Brain pericyte (primary cell): Measurements from ENCODE around the gene PIK3R5.

Experiments
- DNase-seq: peaks from one replicate; pipeline ENCODE4 v3.0.0-alpha.2; 2012; ENCODE audit warnings: low read depth, low spot score

PIK3R5 gene

DNA sequence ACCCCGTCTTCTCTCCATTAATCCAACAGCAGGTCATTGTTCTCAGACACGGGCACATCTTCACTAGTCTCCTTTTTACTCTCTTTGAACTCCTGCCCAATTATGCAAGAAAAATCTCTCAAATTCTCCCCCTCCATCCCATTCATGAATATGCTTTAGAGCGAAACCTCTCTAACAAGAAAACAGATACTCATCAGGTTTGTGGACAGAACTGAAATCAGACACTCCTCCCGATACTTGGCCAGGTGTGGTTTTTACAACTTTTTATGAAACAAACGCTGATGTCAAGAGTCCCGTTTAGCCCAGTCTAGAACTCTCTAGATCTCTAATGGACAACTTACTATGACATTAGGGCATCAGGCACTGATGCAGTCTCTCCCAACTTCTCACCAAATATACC lies 40.9 kb downstream of the PIK3R5 start:
- no peak for DNase-seq

DNA sequence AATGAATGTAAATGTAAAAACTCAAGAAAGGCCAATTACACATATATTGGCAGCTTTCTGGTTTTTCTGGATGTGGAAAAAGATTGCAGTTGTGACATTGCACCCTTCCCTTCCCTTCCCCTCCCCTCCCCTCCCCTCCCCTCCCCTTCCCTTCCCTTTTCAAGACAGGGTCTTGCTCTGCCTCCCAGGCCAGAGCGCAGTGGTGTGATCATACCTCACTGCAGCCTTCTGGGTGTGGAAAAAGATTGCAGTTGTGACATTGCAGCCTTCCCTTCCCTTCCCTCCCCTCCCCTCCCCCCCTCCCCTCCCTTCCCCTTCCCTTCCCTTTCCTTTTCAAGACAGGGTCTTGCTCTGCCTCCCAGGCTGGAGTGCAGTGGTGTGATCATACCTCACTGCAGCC lies 41.7 kb downstream of the PIK3R5 start:
- DNase-seq, result no peak

DNA sequence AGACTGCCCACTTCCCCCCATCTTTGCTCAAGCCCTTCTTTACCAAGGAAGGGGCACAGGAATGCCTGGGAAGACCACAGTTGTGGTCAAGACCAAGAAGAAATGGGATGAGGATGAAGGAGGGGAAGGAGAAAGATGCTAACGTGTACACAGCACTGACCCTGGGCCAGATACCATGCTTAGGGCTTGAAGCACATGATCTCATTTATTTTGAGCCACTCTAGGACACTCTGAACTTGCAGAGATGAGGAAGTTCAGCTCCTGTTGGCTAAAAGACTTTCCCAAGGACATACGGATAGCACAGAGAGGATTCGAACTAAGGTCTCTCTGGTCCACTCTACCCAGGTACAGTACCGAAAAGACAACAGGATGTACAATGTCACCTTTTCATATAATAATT lies 42.6 kb downstream of the PIK3R5 start:
- DNase-seq, result no peak

DNA sequence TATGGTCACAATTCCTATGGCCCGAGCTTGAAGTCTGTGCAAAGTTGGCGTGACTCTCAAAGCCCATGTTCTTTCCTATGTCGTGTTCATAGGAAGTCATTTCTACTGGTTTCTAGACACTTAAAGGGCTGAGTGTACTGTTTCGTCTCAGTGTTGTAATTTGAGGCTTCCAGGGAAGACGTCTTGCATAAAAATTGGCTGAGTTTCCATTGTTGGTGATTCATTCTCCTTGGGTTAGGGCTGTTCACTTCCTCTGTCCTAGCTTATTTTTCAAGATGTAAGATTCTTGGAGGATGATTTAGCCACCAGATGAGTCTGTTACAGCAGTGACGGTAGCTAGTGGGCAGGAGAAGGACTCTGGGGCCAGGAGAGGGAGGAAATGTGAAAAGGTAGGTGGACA lies 43.1 kb downstream of the PIK3R5 start:
- DNase-seq, result peak; percentile 18

DNA sequence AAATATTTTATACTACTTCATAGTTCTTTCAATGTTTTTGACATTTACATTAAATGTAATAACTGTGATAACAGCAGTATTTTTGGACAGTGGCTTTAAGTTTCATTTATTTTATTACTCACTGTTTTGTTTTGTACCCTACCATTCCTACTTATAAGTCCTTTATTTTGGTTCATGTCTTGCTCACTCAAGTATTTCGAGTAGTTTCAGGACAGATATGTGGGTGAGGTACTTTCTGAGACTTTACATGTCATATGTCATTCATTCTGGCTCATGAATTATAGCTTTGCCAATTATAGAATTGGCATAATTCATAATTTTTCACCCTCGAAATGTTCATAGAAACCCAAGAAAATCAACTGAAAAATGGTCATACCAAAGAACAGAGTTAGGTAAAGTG lies 44.4 kb downstream of the PIK3R5 start:
- no peak for DNase-seq

DNA sequence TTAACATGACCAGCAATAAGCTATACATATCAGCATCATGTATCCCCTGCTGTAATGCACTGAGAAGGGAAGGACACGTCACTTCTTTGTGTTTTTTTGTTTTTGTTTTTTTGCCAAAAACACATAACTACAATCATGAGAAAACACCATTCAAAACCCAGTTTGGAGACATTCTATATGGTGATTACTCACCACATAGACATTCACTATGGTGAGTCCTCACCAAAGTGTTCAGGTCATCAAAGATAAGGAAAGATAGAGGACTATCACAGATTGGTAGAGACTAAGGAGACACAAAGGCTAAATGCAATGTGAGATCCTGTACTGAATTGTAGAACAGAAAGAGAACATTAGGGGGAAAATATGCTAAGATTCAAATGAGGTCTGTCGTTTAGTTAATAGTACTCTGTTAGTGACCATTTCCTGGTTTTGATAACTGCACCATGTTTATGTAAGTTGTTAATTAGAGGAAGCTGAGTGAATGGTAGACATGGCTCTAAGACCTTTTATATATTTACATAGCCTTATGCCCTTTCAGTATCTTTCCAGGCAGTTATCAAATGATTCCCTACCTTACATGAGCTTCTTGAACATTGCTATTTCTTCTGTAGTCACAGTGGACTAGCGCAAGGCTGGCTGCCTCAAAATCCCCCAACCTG lies 46.6 kb downstream of the PIK3R5 start:
- DNase-seq, result no peak

DNA sequence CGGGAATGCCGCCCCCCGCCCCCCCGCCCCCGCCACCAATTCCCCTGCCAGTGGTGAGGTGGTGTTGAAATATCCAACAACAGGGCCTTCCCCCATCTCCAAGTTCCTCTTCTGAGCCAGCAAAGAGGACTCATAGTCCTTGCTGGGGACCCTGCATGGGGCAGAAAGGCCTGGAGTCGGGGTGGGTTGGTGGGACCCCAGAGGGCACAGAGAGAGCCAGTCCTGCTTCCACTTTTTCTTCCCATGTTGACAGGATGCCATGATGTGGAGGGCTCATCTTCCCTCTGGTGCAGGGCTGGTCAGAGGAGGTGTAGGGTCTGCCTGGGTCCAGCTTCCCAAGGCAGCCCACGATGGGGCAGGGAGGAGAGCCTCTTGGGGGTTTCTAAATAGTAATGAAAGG lies 49.0 kb downstream of the PIK3R5 start:
- DNase-seq, result no peak

DNA sequence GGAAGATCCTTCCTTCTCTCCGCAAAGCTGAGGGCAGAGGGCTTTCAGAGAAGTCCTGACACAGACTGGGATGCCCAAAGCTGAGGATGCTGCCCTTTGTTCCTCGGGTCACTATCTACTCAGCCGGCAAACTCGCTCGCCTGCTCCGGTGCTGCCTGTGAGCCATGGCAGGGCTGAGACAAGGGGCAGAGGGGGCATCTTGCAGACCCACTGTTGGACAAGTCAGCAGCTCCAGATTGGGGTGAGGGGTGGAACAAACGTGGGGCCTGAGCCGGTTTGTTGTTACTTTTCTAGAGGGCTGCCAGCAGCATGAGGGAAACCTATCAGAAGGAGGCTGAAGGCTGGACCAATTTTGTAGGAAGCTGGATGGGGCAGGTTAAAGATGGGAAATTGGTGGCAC lies 51.0 kb downstream of the PIK3R5 start:
- no peak for DNase-seq

DNA sequence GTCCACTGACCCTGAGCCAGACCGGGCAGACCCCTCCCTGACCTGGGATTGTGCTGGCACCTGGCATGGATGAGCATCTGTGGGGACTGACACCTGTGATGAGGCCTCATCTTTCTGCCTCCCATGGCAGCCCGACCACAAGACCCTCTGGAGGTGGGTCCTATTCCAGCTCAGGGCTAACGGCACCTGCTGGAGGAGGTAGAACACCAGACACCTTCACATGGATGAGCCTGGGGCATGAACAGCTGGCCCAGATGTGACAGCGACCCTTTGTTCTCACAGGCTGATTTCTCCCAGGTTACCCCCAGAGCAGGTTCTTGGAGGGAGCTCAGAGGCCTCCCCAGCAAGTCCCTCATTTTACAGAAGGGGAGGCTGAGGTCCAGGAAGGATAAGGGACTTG lies 51.6 kb downstream of the PIK3R5 start:
- DNase-seq, result no peak

DNA sequence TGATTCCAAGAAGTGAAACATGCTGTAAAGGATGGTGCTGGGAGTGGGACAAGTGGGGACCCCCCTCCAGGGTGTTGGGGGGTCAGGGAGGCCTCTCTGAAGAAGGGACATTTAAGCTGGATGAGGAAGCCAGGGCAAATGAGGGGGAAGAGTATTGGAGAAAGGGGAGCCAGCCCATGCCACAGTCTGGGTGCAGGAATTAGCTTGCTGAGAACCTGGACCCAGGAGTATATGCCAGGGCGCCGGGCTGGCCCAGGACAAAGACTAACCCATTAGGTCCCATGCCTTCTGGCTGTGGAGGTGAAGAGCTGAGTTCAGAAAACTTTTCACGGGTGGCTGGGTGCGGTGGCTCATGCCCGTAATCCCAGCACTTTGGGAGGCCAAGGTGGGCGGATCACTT lies 52.4 kb downstream of the PIK3R5 start:
- DNase-seq, result no peak

DNA sequence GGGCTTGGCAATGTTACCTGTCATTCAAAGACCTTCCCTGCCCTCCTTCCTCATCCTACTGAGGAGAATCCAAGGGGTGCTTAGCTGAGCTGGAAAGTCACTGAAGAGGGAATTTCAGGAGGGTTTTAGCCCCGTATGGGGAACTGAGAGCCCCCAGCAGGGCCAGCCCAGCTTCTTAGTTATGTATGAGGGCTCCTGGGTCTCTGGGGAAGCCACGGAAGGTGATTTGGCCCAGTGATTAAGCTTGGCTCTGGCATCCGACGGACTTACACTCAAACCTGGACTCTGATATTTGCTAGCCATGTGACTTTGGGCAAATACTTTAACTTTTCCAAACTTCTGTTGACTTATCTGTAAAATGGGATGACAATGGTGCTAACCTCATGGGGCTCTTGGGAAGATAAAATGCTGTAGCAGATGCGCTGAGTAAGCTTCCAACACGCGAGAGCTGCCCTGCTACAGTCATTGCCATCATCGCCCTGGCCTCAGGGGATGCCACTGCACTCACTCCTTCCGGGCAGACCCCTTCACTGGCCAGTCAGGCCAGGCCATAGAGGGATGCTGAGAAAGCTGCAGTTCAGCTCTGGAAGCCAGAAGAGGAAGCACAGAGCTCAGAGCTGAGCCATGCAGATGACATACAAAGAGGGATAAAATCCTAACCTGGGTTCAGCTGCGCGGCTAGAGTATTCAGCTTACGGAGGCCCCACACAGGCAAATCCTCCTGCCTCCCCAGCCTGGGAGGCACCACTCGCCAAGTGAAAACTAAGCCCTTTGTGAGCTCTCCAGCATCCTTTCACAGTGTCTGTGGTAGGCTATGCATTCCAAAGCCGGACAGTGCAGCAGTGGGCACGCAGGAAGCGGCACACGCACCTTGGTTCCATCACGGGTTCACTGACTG lies 53.2 kb downstream of the PIK3R5 start:
- DNase-seq, result no peak

DNA sequence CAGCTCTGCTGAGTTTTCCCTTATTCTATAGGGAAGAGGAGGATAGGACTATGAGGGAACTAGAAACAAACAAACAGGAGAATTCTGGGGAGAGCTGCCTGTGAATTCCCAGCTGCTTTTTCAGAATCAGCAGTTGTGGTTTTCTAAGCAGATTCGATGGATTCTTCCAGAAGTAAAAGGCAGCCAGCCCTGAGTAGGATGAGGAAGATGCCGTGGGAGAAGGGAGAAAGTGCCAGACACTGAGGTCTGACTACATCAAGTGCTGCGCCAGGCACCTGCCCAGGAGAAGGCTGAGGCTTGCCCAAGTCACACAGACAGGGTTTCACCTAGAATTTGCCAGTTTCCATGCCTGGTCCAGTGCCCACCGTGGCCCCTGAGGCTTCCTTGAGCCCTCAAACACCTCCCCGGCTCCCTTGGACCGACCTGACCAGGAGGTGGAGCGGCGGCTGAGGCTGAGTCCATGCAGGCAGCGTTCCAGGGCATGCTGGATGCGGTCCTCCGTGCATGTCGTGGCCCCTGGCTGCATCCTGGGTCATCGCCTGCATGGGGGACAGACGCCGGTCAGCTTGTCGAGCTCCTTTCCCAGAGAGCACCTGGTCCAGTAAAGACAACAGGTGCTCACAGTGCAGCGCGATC lies 54.4 kb downstream of the PIK3R5 start:
- no peak for DNase-seq

DNA sequence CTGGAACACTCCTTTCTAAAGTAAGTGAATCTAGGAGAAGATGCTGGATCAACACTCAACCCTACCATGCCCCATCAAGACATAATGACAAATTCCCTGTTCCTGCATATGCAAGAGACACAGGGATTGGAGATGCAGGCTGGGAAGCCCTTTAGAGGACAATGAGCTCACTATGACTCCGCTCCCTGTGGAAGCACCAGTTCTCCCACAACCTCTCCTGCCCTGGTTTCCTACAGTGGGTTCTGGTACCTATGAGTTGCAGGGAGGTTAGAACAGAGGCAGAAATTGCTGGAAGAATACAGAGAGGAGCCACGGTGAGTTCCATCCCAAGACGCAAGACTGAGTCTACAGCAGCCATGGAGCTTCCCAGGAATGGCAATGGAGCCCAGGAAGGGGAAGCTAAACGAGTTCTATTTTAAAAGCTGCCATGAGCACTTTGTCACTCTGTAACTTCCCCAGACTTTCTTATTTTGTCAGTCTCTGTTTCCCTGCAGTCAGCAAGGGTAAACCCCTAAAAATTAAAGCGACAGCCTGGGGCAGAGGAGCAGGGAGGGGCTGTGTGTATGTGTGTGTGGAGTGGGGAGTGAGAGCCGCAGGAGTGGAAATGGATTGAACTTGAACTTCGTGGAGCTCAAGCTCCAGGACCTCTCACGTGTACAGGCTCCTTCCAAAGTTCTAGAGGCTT lies 55.8 kb downstream of the PIK3R5 start:
- DNase-seq, result no peak

DNA sequence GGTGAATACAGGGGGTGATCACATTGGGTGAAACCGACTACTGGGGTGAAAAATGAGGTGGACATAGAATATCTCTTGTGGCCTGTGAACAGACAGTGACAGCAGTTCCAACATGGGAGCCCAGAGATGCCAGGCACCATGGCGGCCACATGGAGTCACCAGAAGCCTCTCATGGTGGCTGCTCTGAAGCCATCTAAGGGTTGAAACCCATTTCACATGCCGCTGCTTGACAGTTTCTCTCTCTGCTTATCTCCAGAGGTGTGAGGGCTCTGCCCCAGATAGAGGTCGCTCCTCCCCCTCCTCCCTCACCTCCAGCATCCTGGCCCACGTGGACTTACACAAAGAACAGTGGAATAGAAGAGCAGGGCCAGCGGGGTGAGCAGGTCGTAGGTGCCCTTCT lies 60.2 kb downstream of the PIK3R5 start:
- DNase-seq, result no peak

DNA sequence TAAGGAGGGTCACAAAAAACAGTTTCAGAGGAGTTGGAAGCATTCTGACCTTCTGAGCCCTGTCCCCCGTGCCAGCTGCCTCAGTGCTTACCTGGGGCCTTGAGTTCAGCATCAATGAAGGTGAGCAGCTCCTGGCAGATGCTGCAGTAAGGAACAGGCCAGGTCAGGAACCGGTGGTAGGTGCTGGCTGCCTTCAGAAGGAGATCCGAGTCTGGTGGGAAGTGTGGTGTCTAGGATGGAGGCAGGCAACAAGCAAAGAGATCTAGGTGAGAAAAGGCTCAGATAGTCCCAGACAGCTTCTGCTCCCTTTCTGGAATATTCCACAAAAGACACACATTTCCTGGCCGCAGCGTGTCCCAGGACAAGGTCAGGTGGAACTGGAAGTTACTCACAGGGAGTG lies 60.8 kb downstream of the PIK3R5 start:
- DNase-seq, result no peak

DNA sequence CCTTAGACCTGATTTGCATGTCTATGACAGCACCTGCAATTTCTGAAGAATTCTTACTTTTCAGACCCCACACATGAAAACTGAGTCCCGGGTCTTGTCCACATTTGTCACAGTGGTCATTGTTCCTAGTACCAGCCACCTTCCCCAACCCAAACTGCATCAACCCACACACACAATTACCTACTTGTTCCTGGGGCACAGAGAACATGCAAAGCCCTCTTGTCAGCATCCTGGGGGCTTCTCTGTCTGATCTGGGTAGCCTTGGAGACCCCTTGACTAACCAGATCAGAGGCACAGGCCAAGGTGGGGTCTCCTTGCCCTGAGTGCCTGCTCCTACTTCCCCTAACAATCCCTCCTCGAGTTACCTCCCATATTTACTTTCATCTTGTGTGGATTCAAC lies 61.3 kb downstream of the PIK3R5 start:
- no peak for DNase-seq

DNA sequence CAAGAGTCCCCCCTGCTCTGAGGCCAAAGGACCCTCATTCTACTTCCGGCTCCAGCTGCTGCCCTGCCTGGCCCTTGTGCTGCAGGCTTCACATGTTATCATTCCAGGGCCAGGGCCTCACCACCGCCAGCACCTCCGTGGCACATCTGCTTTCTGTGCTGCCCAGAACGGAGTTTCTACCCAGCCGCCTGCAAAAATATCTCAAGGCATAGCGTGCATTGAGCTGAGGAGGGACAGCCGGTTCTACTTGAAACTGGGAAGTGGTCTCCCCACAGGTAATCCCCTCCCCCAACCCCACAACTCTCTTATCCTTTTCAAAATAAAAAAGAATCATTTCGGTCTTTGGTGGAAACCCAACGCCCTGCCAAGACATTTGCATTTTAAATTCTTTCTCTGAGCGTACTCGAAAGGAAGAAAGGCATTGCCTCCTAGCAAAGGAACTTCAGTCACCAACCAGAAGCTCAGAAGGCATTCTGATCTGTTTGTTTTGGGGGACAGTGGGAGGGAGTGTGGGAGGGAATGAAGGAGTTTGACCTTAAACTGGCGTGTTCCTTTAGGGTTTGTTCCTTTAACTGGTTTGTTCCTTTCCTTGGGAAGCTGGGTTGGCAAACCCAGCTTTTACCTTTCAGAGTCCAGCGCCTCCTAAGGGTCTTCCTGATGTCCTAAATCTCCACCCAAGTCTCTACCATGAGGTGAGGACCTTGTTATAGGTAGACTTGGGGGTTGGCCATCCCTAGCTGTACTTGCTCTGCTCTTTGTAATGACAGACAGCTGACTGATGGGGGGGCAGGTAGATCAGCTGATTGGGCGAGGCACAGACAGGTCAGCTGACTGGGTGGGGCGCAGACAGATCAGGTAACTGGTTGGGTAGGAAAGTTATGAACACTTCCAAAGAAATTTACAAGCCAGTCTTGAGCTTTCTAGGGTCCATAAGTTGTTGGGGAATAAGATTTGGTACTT lies 64.6 kb downstream of the PIK3R5 start:
- DNase-seq, result no peak

DNA sequence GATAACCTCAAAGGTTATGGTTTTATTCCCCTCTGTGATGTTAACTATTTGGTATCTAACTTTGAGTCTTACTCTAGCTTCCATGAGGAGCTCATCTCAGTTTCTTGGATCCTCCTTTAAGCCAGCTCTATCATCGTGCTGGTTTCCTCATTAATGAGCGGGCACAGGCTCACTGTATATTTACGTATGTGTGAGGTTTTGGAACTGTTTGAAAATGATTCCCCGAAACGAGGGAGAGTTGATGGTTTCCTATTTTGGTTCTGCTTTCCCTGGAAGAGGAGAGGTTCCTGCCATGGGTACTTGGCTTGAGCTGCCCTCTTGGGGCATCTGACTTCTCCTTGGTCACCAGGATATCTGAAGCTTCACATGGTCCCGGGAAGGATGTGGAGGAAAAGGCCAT lies 65.3 kb downstream of the PIK3R5 start:
- no peak for DNase-seq

DNA sequence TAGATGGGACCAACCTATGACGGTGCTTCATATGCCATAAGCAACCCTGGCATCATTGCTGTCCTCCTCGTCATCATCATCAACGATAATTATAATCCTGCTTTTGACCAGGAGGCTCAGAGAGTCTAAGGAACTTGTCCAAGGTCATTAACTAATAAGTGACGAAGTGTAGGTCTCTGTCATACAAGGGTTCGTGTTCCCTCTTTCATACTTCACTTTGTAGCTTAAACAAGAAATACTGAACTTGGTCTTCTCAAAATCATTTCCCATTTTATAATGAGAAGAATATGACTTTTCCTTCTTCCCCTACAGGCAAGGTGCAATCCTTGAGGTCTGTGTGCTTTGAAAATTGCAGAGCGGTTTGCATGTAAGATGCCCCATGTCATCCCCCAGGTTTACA lies 66.9 kb downstream of the PIK3R5 start:
- no peak for DNase-seq

DNA sequence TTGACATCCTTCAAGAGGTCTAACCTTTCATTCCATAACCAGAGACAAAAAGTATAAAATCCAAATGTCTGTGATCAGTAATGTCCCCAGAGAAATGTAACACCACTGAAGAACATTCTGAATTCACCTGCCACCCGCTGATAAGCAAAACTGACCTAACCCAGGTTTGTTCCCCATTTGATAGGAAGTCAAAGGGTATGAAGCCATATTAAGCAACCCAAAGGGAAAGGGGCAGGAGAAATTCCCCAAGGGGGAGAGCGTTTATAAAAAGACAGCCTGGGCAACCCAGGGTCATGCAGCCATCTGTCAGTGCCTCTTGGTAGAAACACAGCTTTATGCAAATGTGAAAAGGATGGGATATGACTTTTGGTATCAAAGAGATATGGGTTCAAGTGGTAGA lies 67.4 kb downstream of the PIK3R5 start:
- no peak for DNase-seq
